ENCODE measurements around the gene DNAH6. TPM values are rescaled to one million over a fixed set of nuclear protein-coding genes. Genes with fewer than 3 reads are reported as not detected.

The DNAH6 gene
- total RNA-seq, 1 experiment from 2014 or later: 0.10 TPM

GRCh38 chr2:84840306-84840705 lies 324.0 kb downstream of the DNAH6 start:
- in situ Hi-C loops (cut with HindIII; ENCODE audit: low pct_unique_long_range_greater_than_20kb, low sequenced_read_pairs): no loop called here
- DNase-seq (ENCODE audit: low read depth): no peak

- in situ Hi-C loops (cut with HindIII; ENCODE audit: low pct_unique_long_range_greater_than_20kb, low sequenced_read_pairs): no loop called here
- no peak for DNase-seq (ENCODE audit: low read depth)
These were observed 325.3 kb downstream of the DNAH6 start for GRCh38 chr2:84841577-84841976.

- no peak for DNase-seq (ENCODE audit: low read depth)
- in situ Hi-C loops (cut with HindIII; ENCODE audit: low pct_unique_long_range_greater_than_20kb, low sequenced_read_pairs): no loop called here
These were observed 327.8 kb downstream of the DNAH6 start for GRCh38 chr2:84844141-84844540.

GRCh38 chr2:84846041-84846663 lies 329.9 kb downstream of the DNAH6 start:
- no peak for DNase-seq (ENCODE audit: low read depth)
- in situ Hi-C loops (cut with HindIII; ENCODE audit: low pct_unique_long_range_greater_than_20kb, low sequenced_read_pairs): no loop called here

- DNase-seq (ENCODE audit: low read depth): no peak
- in situ Hi-C loops (cut with HindIII; ENCODE audit: low pct_unique_long_range_greater_than_20kb, low sequenced_read_pairs): no loop called here
These were observed 330.4 kb downstream of the DNAH6 start for GRCh38 chr2:84846741-84847142.

- in situ Hi-C loops (cut with HindIII; ENCODE audit: low pct_unique_long_range_greater_than_20kb, low sequenced_read_pairs): no loop called here
These were observed 331.2 kb downstream of the DNAH6 start for GRCh38 chr2:84847326-84848050.

GRCh38 chr2:84849271-84849952 lies 333.1 kb downstream of the DNAH6 start:
- no peak for DNase-seq (ENCODE audit: low read depth)
- in situ Hi-C loops (cut with HindIII; ENCODE audit: low pct_unique_long_range_greater_than_20kb, low sequenced_read_pairs): no loop called here

More at GRCh38 chr2:84847326-84848050, 331.2 kb downstream of the DNAH6 start:
- no peak for DNase-seq (ENCODE audit: low read depth)

GRCh38 chr2:84850471-84850870 lies 334.2 kb downstream of the DNAH6 start:
- no peak for DNase-seq (ENCODE audit: low read depth)
- in situ Hi-C loops (cut with HindIII; ENCODE audit: low pct_unique_long_range_greater_than_20kb, low sequenced_read_pairs): no loop called here

- in situ Hi-C loops (cut with HindIII; ENCODE audit: low pct_unique_long_range_greater_than_20kb, low sequenced_read_pairs): no loop called here
- no peak for DNase-seq (ENCODE audit: low read depth)
These were observed 335.6 kb downstream of the DNAH6 start for GRCh38 chr2:84851876-84852275.

- in situ Hi-C loops (cut with HindIII; ENCODE audit: low pct_unique_long_range_greater_than_20kb, low sequenced_read_pairs): no loop called here
- no peak for DNase-seq (ENCODE audit: low read depth)
These were observed 338.6 kb downstream of the DNAH6 start for GRCh38 chr2:84854850-84855249.

GRCh38 chr2:84855731-84856130 lies 339.4 kb downstream of the DNAH6 start:
- no peak for DNase-seq (ENCODE audit: low read depth)
- in situ Hi-C loops (cut with HindIII; ENCODE audit: low pct_unique_long_range_greater_than_20kb, low sequenced_read_pairs): no loop called here

- in situ Hi-C loops (cut with HindIII; ENCODE audit: low pct_unique_long_range_greater_than_20kb, low sequenced_read_pairs): no loop called here
- no peak for DNase-seq (ENCODE audit: low read depth)
These were observed 340.5 kb downstream of the DNAH6 start for GRCh38 chr2:84856787-84857186.

GRCh38 chr2:84857566-84857965 lies 341.3 kb downstream of the DNAH6 start:
- no peak for DNase-seq (ENCODE audit: low read depth)
- in situ Hi-C loops (cut with HindIII; ENCODE audit: low pct_unique_long_range_greater_than_20kb, low sequenced_read_pairs): no loop called here

GRCh38 chr2:84858123-84858522 lies 341.8 kb downstream of the DNAH6 start:
- DNase-seq (ENCODE audit: low read depth): no peak
- in situ Hi-C loops (cut with HindIII; ENCODE audit: low pct_unique_long_range_greater_than_20kb, low sequenced_read_pairs): no loop called here

- in situ Hi-C loops (cut with HindIII; ENCODE audit: low pct_unique_long_range_greater_than_20kb, low sequenced_read_pairs): no loop called here
- no peak for DNase-seq (ENCODE audit: low read depth)
These were observed 342.6 kb downstream of the DNAH6 start for GRCh38 chr2:84858937-84859336.

GRCh38 chr2:84861539-84861938 lies 345.2 kb downstream of the DNAH6 start:
- in situ Hi-C loops (cut with HindIII; ENCODE audit: low pct_unique_long_range_greater_than_20kb, low sequenced_read_pairs): no loop called here

GRCh38 chr2:84862006-84862405 lies 345.7 kb downstream of the DNAH6 start:
- in situ Hi-C loops (cut with HindIII; ENCODE audit: low pct_unique_long_range_greater_than_20kb, low sequenced_read_pairs): no loop called here

More at GRCh38 chr2:84861539-84861938, 345.2 kb downstream of the DNAH6 start:
- no peak for DNase-seq (ENCODE audit: low read depth)

GRCh38 chr2:84865181-84865783 lies 349.0 kb downstream of the DNAH6 start:
- in situ Hi-C loops (cut with HindIII; ENCODE audit: low pct_unique_long_range_greater_than_20kb, low sequenced_read_pairs): no loop called here

More at GRCh38 chr2:84862006-84862405, 345.7 kb downstream of the DNAH6 start:
- DNase-seq (ENCODE audit: low read depth): no peak

GRCh38 chr2:84866122-84866521 lies 349.8 kb downstream of the DNAH6 start:
- DNase-seq (ENCODE audit: low read depth): no peak
- in situ Hi-C loops (cut with HindIII; ENCODE audit: low pct_unique_long_range_greater_than_20kb, low sequenced_read_pairs): no loop called here

More at GRCh38 chr2:84865181-84865783, 349.0 kb downstream of the DNAH6 start:
- no peak for DNase-seq (ENCODE audit: low read depth)
